ENCODE results near the gene PFKP.

Gene PFKP

GRCh38 chr10:3071405-3072198 is 4.3 kb downstream of the PFKP start:
- no peak for DNase-seq (ENCODE audit: low read depth)

GRCh38 chr10:3072641-3073360 is 5.5 kb downstream of the PFKP start:
- no peak for DNase-seq (ENCODE audit: low read depth)

GRCh38 chr10:3074145-3074665 is 6.9 kb downstream of the PFKP start:
- no peak for DNase-seq (ENCODE audit: low read depth)

- no peak for DNase-seq (ENCODE audit: low read depth)
Measured at GRCh38 chr10:3074985-3075600, 7.7 kb downstream of the PFKP start.

GRCh38 chr10:3076138-3076537 is 8.8 kb downstream of the PFKP start:
- no peak for DNase-seq (ENCODE audit: low read depth)

- DNase-seq (ENCODE audit: low read depth): no peak
Measured at GRCh38 chr10:3077509-3077908, 10.2 kb downstream of the PFKP start.

GRCh38 chr10:3077940-3078630 is 10.7 kb downstream of the PFKP start:
- DNase-seq (ENCODE audit: low read depth): no peak

GRCh38 chr10:3081383-3081981 is 14.1 kb downstream of the PFKP start:
- no peak for DNase-seq (ENCODE audit: low read depth)

GRCh38 chr10:3082290-3082689 is 14.9 kb downstream of the PFKP start:
- DNase-seq (ENCODE audit: low read depth): no peak

- no peak for DNase-seq (ENCODE audit: low read depth)
Measured at GRCh38 chr10:3085785-3086567, 18.6 kb downstream of the PFKP start.

- no peak for DNase-seq (ENCODE audit: low read depth)
Measured at GRCh38 chr10:3090388-3090787, 23.0 kb downstream of the PFKP start.

- DNase-seq (ENCODE audit: low read depth): no peak
Measured at GRCh38 chr10:3090914-3091787, 23.8 kb downstream of the PFKP start.

GRCh38 chr10:3091921-3092320 is 24.6 kb downstream of the PFKP start:
- DNase-seq (ENCODE audit: low read depth): no peak

- no peak for DNase-seq (ENCODE audit: low read depth)
Measured at GRCh38 chr10:3093996-3094395, 26.6 kb downstream of the PFKP start.

GRCh38 chr10:3094609-3095036 is 27.3 kb downstream of the PFKP start:
- no peak for DNase-seq (ENCODE audit: low read depth)

- DNase-seq (ENCODE audit: low read depth): no peak
Measured at GRCh38 chr10:3095373-3096139, 28.2 kb downstream of the PFKP start.

- DNase-seq (ENCODE audit: low read depth): no peak
Measured at GRCh38 chr10:3096149-3096548, 28.8 kb downstream of the PFKP start.

- DNase-seq (ENCODE audit: low read depth): no peak
Measured at GRCh38 chr10:3097160-3097559, 29.8 kb downstream of the PFKP start.

- no peak for DNase-seq (ENCODE audit: low read depth)
Measured at GRCh38 chr10:3098689-3099088, 31.3 kb downstream of the PFKP start.

Measured in stimulated activated CD8-positive, alpha-beta memory T cell treated with anti-CD3 and anti-CD28 coated beads, Interleukin-15, amount 100 ng/mL, for 1 hour (primary cell).